Urinary bladder (tissue), 4 donors: ENCODE data around the gene CD8B. TPM values are rescaled to one million over a fixed set of nuclear protein-coding genes. Genes with fewer than 3 reads are reported as not detected.
"Not testable (repeated sequence)": the region's sequence is repeated elsewhere in the genome, so short reads cannot be mapped to it uniquely, and the experiment has no call there.

Source experiments
- DNase-seq: peaks from one replicate; pipeline ENCODE4 v3.0.0-alpha.2; 2015; ENCODE audit errors: extremely low spot score
- H3K27ac ChIP-seq: one replicate; pipeline ENCODE4 v1.5.1; 2013; ENCODE audit warnings: low read depth, mild to moderate bottlenecking, moderate library complexity
- H3K36me3 ChIP-seq: one replicate; pipeline ENCODE4 v1.6.1; 2013; ENCODE audit warnings: mild to moderate bottlenecking, moderate library complexity; ENCODE audit not compliant: insufficient read depth
- H3K4me1 ChIP-seq: one replicate; pipeline ENCODE4 v1.6.1; 2013; ENCODE audit warnings: mild to moderate bottlenecking, moderate library complexity; ENCODE audit not compliant: insufficient read depth
- H3K4me3 ChIP-seq: one replicate; pipeline ENCODE4 v1.5.1; 2013; ENCODE audit warnings: low read depth, low read length
- WGBS: extraction: QIAGEN DNeasy Blood & Tissue Kit; methylation state at CpG from one replicate; pipeline ENCODE4 v1.1.7; 2013; 5-methylcytosine and 5-hydroxymethylcytosine counted together
- polyA plus RNA-seq: library from polyadenylated mRNA; stranded (reverse); fragments of 200-250 nt; gene quantifications from one replicate; pipeline ENCODE4 v1.2.3, GENCODE V29; 2013
- total RNA-seq: library from RNA; depleted of rRNA; stranded (reverse); fragments of >200 nt; gene quantifications from one replicate; pipeline ENCODE4 v1.2.3, GENCODE V29; 2014
- donor health status: healthy with polysubstance abuse.
- donor health status: healthy.

The CD8B gene
- not detected for total RNA-seq
- 0.82 TPM for polyA plus RNA-seq

DNA sequence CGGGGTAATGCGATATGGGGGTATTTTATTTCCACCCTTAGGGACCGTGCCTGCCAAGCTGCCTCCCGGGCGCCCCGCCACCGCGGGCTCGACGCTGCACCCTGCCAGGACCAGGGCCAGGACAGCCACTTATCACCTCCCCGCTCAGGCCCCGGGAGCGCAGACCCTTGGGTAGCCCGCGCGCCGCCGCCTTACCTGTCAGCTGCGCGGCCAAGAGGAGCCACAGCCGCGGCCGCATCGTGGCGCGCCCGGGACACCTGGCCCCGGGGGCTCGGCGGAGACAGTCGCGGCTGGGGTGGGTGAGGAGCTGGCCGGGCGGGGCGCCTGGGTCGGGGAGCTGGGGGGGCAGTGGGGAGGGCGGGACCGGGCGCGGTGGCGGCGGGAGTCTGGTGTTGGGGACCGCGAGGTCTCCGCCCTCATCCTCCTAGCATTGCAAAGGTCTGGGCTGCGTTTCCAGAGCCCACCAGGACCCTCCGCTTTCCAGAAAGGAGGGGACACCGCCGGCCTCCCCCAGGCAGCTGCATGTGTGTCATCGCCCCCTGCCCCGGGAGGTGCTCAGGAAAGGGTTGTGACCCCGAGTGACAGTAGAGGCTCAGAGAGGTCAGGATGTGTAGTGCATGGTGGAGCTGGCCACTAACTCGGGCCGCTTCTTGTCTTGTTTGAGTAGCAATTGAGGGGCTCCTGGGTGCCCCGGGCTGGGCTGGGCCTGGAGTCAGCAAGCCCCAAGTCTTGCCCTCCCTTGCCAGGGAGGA, at the start of gene CD8B:
TSS of gene CD8B (minus strand) at position 259 of the 752 bp plus-strand sequence. CDS start at position 238, 21 bp downstream.
- DNase-seq, H3K27ac ChIP-seq, H3K36me3 ChIP-seq, H3K4me1 ChIP-seq: not testable (repeated sequence)
- 4% methylated on average over 50 of the region's 55 CpGs for WGBS
- peak within 1 kb of the TSS; percentile 25 for H3K4me3 ChIP-seq

DNA sequence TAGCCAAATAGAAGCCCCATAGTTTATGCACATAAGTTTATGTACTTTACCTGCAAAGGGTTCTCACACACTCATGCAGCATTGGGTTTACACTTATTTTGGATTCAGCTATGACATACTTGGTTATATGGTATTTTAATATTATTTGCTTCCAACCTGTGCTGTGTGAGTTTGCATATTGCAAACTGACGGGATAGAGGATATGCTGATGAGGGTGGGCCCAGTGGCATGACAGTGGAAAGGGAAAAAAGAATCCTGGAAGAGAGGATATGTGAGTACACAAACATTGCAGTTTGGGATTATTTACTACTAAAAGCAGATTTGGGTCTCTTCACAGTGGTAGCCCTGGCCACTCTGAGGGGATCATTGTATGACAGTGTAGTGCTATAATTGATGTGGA, 44.2 kb upstream of the CD8B start:
- H3K27ac ChIP-seq, H3K4me1 ChIP-seq, DNase-seq, H3K36me3 ChIP-seq, H3K4me3 ChIP-seq: not testable (repeated sequence)
- no CpG with 5 or more reads among the region's 1 CpG for WGBS

- H3K36me3 ChIP-seq, DNase-seq, H3K27ac ChIP-seq, H3K4me3 ChIP-seq, H3K4me1 ChIP-seq: not testable (repeated sequence)
- 55% methylated on average over 4 of the region's 4 CpGs for WGBS
These were observed 39.0 kb upstream of the CD8B start for GRCh38 chr2:86900687-86901086.

DNA sequence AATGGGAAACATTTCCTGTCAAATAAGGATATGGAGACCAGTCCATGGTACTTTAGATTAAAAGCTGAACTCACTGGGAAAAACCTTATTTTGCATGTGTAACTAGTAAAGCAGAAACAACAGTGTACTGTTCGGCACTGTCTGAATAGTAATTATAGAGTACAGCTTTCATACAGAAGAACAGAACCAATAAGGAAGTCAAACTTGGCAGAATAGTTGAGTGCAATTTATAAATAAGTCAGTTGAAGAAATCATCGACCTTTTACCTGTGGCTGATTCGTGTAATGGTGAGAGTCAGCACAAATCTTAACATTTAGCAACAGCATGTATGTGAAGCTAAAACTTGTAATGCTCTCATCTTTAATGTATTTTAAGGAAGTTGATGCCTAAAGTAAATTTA, 24.3 kb upstream of the CD8B start:
- not testable (repeated sequence) for DNase-seq, H3K4me1 ChIP-seq, H3K27ac ChIP-seq, H3K4me3 ChIP-seq, H3K36me3 ChIP-seq
- no CpG with 5 or more reads among the region's 3 CpGs for WGBS

DNA sequence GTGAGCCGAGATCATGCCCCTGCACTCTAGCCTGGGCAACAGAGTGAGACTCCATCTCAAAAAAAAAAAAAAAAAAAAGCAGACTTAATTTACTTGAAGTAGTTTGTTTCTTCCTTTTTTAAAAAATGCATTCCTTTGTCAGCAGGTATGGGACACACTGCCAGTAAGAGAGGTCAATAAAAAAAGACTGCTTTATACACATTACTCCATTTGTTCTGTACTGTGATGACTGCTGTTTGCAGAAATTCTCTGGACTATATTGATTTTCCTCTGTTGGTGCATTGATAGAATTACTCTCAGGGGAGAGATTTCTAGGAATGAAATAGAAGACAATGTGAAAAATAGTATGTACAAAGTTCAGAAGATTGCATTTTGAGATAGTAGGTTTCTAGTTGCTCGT, 21.2 kb upstream of the CD8B start:
- not testable (repeated sequence) for DNase-seq, H3K4me3 ChIP-seq, H3K27ac ChIP-seq, H3K36me3 ChIP-seq, H3K4me1 ChIP-seq
- WGBS: 83% methylated on average over 1 of the region's 2 CpGs

GRCh38 chr2:86882118-86882665, 20.5 kb upstream of the CD8B start:
- DNase-seq, H3K27ac ChIP-seq, H3K4me1 ChIP-seq, H3K36me3 ChIP-seq, H3K4me3 ChIP-seq: not testable (repeated sequence)
- WGBS: 93% methylated on average over 5 of the region's 5 CpGs

GRCh38 chr2:86878986-86879385, 17.3 kb upstream of the CD8B start:
- not testable (repeated sequence) for DNase-seq, H3K27ac ChIP-seq
- 72% methylated on average over 1 of the region's 1 CpG for WGBS

DNA sequence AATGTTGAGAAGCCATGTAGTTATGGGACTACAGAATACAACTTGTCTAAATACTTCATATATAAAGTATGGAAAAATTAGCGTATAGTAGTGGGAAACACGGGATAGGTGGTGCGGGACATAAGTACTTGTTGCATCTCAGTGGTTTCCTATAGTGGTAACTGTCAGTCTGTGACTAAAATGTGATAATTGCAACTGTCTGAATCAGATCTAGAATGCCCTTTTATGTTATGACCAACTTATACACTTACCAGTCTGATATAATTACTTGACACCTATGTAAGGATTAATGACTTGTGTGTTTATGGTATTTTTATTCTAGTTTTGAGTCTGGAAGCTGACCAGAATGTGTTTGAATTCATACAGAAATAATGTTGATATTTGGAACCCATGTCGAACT, 9.3 kb upstream of the CD8B start:
- not testable (repeated sequence) for H3K4me1 ChIP-seq, DNase-seq, H3K36me3 ChIP-seq, H3K4me3 ChIP-seq, H3K27ac ChIP-seq
- 84% methylated on average over 1 of the region's 4 CpGs for WGBS

More at GRCh38 chr2:86878986-86879385, 17.3 kb upstream of the CD8B start:
- H3K4me1 ChIP-seq, H3K4me3 ChIP-seq, H3K36me3 ChIP-seq: not testable (repeated sequence)

GRCh38 chr2:86868895-86869468, 7.3 kb upstream of the CD8B start:
- DNase-seq, H3K27ac ChIP-seq, H3K4me1 ChIP-seq, H3K4me3 ChIP-seq, H3K36me3 ChIP-seq: not testable (repeated sequence)
- 86% methylated on average over 2 of the region's 2 CpGs for WGBS

DNA sequence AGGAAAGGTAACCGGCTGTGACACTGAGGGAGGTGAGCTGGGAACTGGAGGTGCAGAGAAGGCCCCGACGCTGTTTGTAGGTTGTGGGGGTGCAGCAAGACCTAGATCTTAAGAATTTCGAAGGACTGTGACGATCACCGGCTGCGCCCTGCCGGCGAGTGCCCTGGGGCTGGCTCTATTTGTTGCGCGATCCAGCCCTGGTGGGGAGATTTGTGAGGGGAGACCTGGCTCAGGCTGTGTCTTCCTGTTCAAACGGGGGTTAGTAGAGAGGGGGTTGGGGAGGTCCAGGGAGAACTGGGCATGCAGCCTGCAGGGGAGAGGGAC, 656 bp upstream of the CD8B start:
- not testable (repeated sequence) for H3K4me1 ChIP-seq, DNase-seq, H3K36me3 ChIP-seq, H3K27ac ChIP-seq, H3K4me3 ChIP-seq
- WGBS: 18% methylated on average over 9 of the region's 12 CpGs

GRCh38 chr2:86861175-86861574, 511 bp downstream of the CD8B start:
- H3K4me1 ChIP-seq: not testable (repeated sequence)
- 46% methylated on average over 11 of the region's 11 CpGs for WGBS

DNA sequence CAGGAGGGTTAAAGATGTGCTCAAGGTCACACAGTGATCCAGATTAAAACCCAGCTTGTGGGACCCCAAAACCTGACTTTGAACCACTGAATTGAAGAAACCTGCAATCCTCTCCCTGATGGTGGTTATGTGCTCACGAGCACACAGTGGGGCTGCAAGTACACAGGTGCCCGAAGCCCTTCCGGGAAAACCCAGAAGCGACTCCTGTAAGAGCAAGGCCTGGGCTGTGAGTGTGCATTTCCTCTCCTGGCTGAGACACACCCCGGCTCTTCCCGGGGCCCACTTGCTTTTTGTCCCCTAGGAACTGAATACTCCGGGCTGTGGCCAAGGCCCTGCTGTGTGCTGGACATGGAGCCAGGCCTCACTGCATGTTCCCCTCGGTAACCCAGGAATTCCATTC, 1.1 kb downstream of the CD8B start:
- H3K4me3 ChIP-seq, H3K36me3 ChIP-seq, H3K4me1 ChIP-seq, H3K27ac ChIP-seq, DNase-seq: not testable (repeated sequence)
- WGBS: 85% methylated on average over 8 of the region's 8 CpGs

More at GRCh38 chr2:86861175-86861574, 511 bp downstream of the CD8B start:
- not testable (repeated sequence) for DNase-seq, H3K27ac ChIP-seq, H3K36me3 ChIP-seq
- H3K4me3 ChIP-seq: peak overlapping the region; percentile 25

DNA sequence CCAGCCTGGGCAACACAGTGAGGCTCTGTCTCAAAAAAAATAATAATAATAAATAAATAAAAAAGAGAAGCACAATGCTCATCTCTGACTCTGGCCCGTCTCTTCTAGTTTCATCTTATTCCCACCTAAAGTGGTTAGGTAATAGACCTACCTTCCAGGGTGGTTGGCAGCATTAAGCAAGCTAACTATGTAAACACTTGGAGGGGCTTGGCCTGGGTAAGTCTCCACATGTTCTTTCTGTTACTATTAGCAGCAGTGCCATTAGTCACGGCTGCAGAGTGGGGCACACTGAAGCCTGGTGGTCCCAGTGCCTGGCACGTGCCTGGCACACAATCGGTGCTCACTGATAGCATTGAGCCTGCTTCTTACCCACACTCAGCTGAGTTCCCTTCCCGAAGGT, 4.0 kb downstream of the CD8B start:
- not testable (repeated sequence) for H3K36me3 ChIP-seq, H3K4me3 ChIP-seq, DNase-seq, H3K27ac ChIP-seq, H3K4me1 ChIP-seq
- 93% methylated on average over 5 of the region's 5 CpGs for WGBS

GRCh38 chr2:86856498-86856897, 5.2 kb downstream of the CD8B start:
- not testable (repeated sequence) for H3K27ac ChIP-seq, H3K36me3 ChIP-seq, H3K4me1 ChIP-seq, H3K4me3 ChIP-seq, DNase-seq
- WGBS: 83% methylated on average over 2 of the region's 4 CpGs
